Activated T-cell treated with anti-CD3 and anti-CD28 coated beads for 4 hours (primary cell): ENCODE data around the gene FOXN4.
"Not testable (repeated sequence)": the region's sequence is repeated elsewhere in the genome, so short reads cannot be mapped to it uniquely, and the experiment has no call there.

Experiments
- DNase-seq: peaks from one replicate; pipeline ENCODE4 v3.0.0-alpha.2; 2020

The FOXN4 gene

GRCh38 chr12:109308534-109309380, at the start of gene FOXN4:
Gene FOXN4, minus strand, starts transcription at chr12:109309284. Its CDS starts 963 bp downstream, at chr12:109308321.
- no peak for DNase-seq

- no peak for DNase-seq
Observed at GRCh38 chr12:109358154-109358869, 49.2 kb upstream of the FOXN4 start.

GRCh38 chr12:109357032-109357431, 47.9 kb upstream of the FOXN4 start:
- DNase-seq: no peak

GRCh38 chr12:109356577-109356976, 47.5 kb upstream of the FOXN4 start:
- DNase-seq: no peak

- DNase-seq: no peak
Observed at GRCh38 chr12:109352184-109352583, 43.1 kb upstream of the FOXN4 start.

- DNase-seq: no peak
Observed at GRCh38 chr12:109347589-109347988, 38.5 kb upstream of the FOXN4 start, which contains the start of gene MYO1H. Gene MYO1H, plus strand, starts transcription at chr12:109347900. Its CDS starts 61 bp downstream, at chr12:109347961.

GRCh38 chr12:109346920-109347319, 37.8 kb upstream of the FOXN4 start:
- no peak for DNase-seq

GRCh38 chr12:109345428-109345827, 36.3 kb upstream of the FOXN4 start:
- no peak for DNase-seq

- DNase-seq: no peak
Observed at GRCh38 chr12:109343677-109344076, 34.6 kb upstream of the FOXN4 start.

GRCh38 chr12:109336593-109336992, 27.5 kb upstream of the FOXN4 start:
- DNase-seq: no peak

GRCh38 chr12:109334887-109335286, 25.8 kb upstream of the FOXN4 start:
- no peak for DNase-seq

GRCh38 chr12:109331301-109331952, 22.3 kb upstream of the FOXN4 start:
- no peak for DNase-seq

GRCh38 chr12:109330282-109331230, 21.5 kb upstream of the FOXN4 start:
- DNase-seq: no peak

- DNase-seq: no peak
Observed at GRCh38 chr12:109329686-109330085, 20.6 kb upstream of the FOXN4 start.

GRCh38 chr12:109329003-109329402, 19.9 kb upstream of the FOXN4 start:
- no peak for DNase-seq

GRCh38 chr12:109321294-109321693, 12.2 kb upstream of the FOXN4 start:
- not testable (repeated sequence) for DNase-seq

GRCh38 chr12:109310247-109311125, 1.4 kb upstream of the FOXN4 start:
- no peak for DNase-seq

- DNase-seq: no peak
Observed at GRCh38 chr12:109309381-109310246, 530 bp upstream of the FOXN4 start.

GRCh38 chr12:109307051-109307450, 2.0 kb downstream of the FOXN4 start:
- DNase-seq: no peak

GRCh38 chr12:109305547-109305946, 3.5 kb downstream of the FOXN4 start:
- no peak for DNase-seq
